Fibroblast of the aortic adventitia (primary cell): Measurements from ENCODE around the gene TBATA. TPM values are rescaled to one million over a fixed set of nuclear protein-coding genes. Genes with fewer than 3 reads are reported as not detected.

Experiments
- DNase-seq: peaks from one replicate; pipeline ENCODE4 v3.0.0-alpha.2; 2010; ENCODE audit warnings: low read depth
- H3K4me3 ChIP-seq: 2 replicates; pipeline ENCODE4 v1.5.1; 2011; ENCODE audit warnings: low read depth, mild to moderate bottlenecking, control low read depth, low read length, moderate library complexity
- CTCF ChIP-seq: IDR thresholded peaks from 2 replicates; pipeline ENCODE4 v1.5.1; 2011; ENCODE audit warnings: mild to moderate bottlenecking, low read length, control low read depth, inconsistent platforms; ENCODE audit not compliant: insufficient read depth
- total RNA-seq: library from RNA; depleted of rRNA; stranded (reverse); fragments of >200 nt; gene quantifications from 2 replicates; pipeline ENCODE4 v1.2.3, GENCODE V29; 2012; ENCODE audit warnings: low replicate concordance

Gene TBATA
- total RNA-seq, 1 donor = not detected

GRCh38 chr10:70809726-70810125 lies 24.5 kb upstream of the TBATA start:
- H3K4me3 ChIP-seq = no peak overlapping the region
- TF ChIP-seq CTCF = no peak
- DNase-seq = no peak

- no peak for TF ChIP-seq CTCF
- H3K4me3 ChIP-seq = no peak overlapping the region
- DNase-seq = no peak
These were observed 23.9 kb upstream of the TBATA start for GRCh38 chr10:70809011-70809611.

GRCh38 chr10:70807556-70807955 lies 22.4 kb upstream of the TBATA start:
- TF ChIP-seq CTCF = no peak
- H3K4me3 ChIP-seq = no peak overlapping the region
- DNase-seq = no peak

GRCh38 chr10:70806841-70807240 lies 21.7 kb upstream of the TBATA start:
- H3K4me3 ChIP-seq = no peak overlapping the region
- no peak for DNase-seq
- no peak for TF ChIP-seq CTCF

GRCh38 chr10:70805619-70806215 lies 20.5 kb upstream of the TBATA start:
- H3K4me3 ChIP-seq = no peak overlapping the region
- no peak for TF ChIP-seq CTCF
- DNase-seq = no peak

GRCh38 chr10:70804421-70804808 lies 19.2 kb upstream of the TBATA start:
- H3K4me3 ChIP-seq = no peak overlapping the region
- TF ChIP-seq CTCF = no peak
- peak; percentile 54 for DNase-seq

GRCh38 chr10:70803775-70804420 lies 18.7 kb upstream of the TBATA start:
- no peak for TF ChIP-seq CTCF
- no peak for DNase-seq
- H3K4me3 ChIP-seq = no peak overlapping the region
